Osteoblast (primary cell): ENCODE measurements around the gene CST9. TPM values are rescaled to one million over a fixed set of nuclear protein-coding genes. Genes with fewer than 3 reads are reported as not detected.
"Not testable (repeated sequence)": the region's sequence is repeated elsewhere in the genome, so short reads cannot be mapped to it uniquely, and the experiment has no call there.

Source experiments
- DNase-seq: peaks from one replicate; pipeline ENCODE4 v3.0.0; 2011; ENCODE audit warnings: low spot score, mixed read lengths; ENCODE audit not compliant: insufficient read length; ENCODE audit errors: missing footprints
- H2AFZ ChIP-seq: 2 replicates; pipeline ENCODE4 v1.6.0; 2011; ENCODE audit warnings: mild to moderate bottlenecking, low read length
- H3K27ac ChIP-seq: 2 replicates; pipeline ENCODE4 v1.5.1; 2011; ENCODE audit warnings: mild to moderate bottlenecking, low read depth, low read length, moderate library complexity
- H3K27me3 ChIP-seq: 2 replicates; pipeline ENCODE4 v1.6.0; 2012; ENCODE audit warnings: mild to moderate bottlenecking, control low read depth, inconsistent platforms, low read length, moderate library complexity; ENCODE audit not compliant: insufficient read depth
- H3K36me3 ChIP-seq: 2 replicates; pipeline ENCODE4 v1.5.1; 2011; ENCODE audit warnings: mild to moderate bottlenecking, low read length, control low read depth, moderate library complexity; ENCODE audit not compliant: insufficient read depth
- H3K4me1 ChIP-seq: 2 replicates; pipeline ENCODE4 v1.5.1; 2011; ENCODE audit warnings: mild to moderate bottlenecking, low read length, control low read depth, moderate library complexity; ENCODE audit not compliant: insufficient read depth
- H3K4me2 ChIP-seq: 2 replicates; pipeline ENCODE4 v1.6.0; 2011; ENCODE audit warnings: mild to moderate bottlenecking, low read length; ENCODE audit not compliant: insufficient read depth
- H3K4me3 ChIP-seq: fragments of 200-600 bp; sonication (generic); 3 replicates; pipeline ENCODE4 v1.5.1; 2012; ENCODE audit warnings: mild to moderate bottlenecking, low read length, inconsistent platforms; ENCODE audit not compliant: insufficient read depth
- H3K79me2 ChIP-seq: 2 replicates; pipeline ENCODE4 v1.6.0; 2012; ENCODE audit warnings: mild to moderate bottlenecking, low read length, control low read depth, inconsistent platforms; ENCODE audit not compliant: insufficient read depth
- H3K9me3 ChIP-seq: 2 replicates; pipeline ENCODE4 v1.5.1; 2011; ENCODE audit warnings: low read depth, low read length, control low read depth
- H4K20me1 ChIP-seq: 2 replicates; pipeline ENCODE4 v1.6.0; 2012; ENCODE audit warnings: mild to moderate bottlenecking, low read length, control low read depth; ENCODE audit not compliant: insufficient read depth
- CTCF ChIP-seq: IDR thresholded peaks from 2 replicates; pipeline ENCODE4 v1.5.1; 2011; ENCODE audit warnings: mild to moderate bottlenecking, low read depth, low read length, moderate library complexity; ENCODE audit errors: extremely low read depth
- total RNA-seq: library from RNA; depleted of rRNA; stranded (reverse); fragments of >200 nt; gene quantifications from 2 replicates; pipeline ENCODE4 v1.2.3, GENCODE V29; 2012

CST9 gene
- total RNA-seq, 1 donor: not detected

DNA sequence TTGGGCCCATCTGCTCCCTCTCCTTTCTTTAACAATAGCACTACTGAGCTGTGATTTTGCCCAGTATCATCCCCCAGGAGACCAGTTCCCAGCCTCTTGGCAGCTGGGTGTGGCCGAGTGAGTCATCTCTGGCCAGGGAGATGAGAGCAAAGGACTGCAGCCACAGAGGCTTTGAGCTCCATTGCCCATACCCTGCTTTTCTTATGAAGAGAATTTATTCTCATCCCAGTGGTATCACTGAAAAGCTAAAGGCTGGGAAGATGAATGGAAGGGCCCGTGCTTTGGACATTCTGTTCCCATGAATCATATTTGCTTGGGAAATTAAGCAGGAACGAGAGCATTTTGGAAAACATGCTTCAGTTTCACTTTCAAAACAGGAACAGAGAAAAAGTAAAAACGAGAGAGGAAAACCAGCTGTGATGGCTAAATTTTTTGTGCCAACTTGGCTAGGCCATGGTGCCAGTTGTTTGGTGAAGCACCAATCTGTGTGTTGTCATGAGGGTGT is 17.2 kb upstream of the CST9 start:
- H3K27me3 ChIP-seq: no peaks in the 10 kb centered on the region
- no peaks in the 10 kb centered on the region for H3K79me2 ChIP-seq
- peak overlapping the region; percentile 86 for H3K4me2 ChIP-seq
- H4K20me1 ChIP-seq: no peaks in the 10 kb centered on the region
- peak overlapping the region; percentile 89 for H3K27ac ChIP-seq
- peak; percentile 94 for DNase-seq
- peak overlapping the region; percentile 86 for H2AFZ ChIP-seq
- no peaks in the 10 kb centered on the region for H3K9me3 ChIP-seq
- H3K4me1 ChIP-seq: peaks cover 10% of the 10 kb centered on the region
- peak overlapping the region; percentile 71 for H3K4me3 ChIP-seq
- H3K36me3 ChIP-seq: no peaks in the 10 kb centered on the region
- TF ChIP-seq CTCF: no peak

DNA sequence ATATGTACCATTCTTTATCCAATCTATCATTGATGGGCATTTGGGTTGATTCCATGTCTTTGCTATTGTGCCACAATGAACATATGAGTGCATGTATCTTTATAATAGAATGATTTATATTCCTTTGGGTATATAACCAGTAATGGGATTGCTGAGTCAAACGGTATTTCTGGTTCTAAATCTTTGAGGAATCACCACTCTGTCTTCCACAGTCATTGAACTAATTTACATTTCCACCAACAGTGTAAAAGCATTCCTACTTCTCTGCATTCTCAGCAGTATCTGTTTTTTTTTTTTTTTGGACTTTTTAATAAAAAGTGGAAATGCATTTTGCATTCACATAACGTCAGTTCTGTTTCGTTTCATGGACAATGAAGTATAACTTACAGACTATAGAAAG is 16.7 kb upstream of the CST9 start:
- H3K27me3 ChIP-seq, H4K20me1 ChIP-seq, DNase-seq, H2AFZ ChIP-seq, H3K79me2 ChIP-seq, H3K36me3 ChIP-seq, H3K9me3 ChIP-seq: not testable (repeated sequence)
- H3K4me2 ChIP-seq: peak overlapping the region; percentile 86
- H3K4me3 ChIP-seq: peak overlapping the region; percentile 71
- H3K27ac ChIP-seq: peak overlapping the region; percentile 89
- H3K4me1 ChIP-seq: peaks cover 10% of the 10 kb centered on the region

- not testable (repeated sequence) for H3K27ac ChIP-seq, H3K9me3 ChIP-seq, H3K79me2 ChIP-seq, H2AFZ ChIP-seq, H3K27me3 ChIP-seq, H3K4me3 ChIP-seq, H3K36me3 ChIP-seq, H4K20me1 ChIP-seq, DNase-seq, H3K4me2 ChIP-seq
- H3K4me1 ChIP-seq: peaks cover 10% of the 10 kb centered on the region
Observed at GRCh38 chr20:23620670-23621386, 15.1 kb upstream of the CST9 start.

GRCh38 chr20:23614163-23614562 is 8.4 kb upstream of the CST9 start:
- Histone ChIP-seq H3K27me3 (no peaks in the 10 kb centered on the region), H3K4me1 (no peaks in the 10 kb centered on the region), H3K79me2 (no peaks in the 10 kb centered on the region), H3K27ac (no peak overlapping the region), H3K9me3 (no peaks in the 10 kb centered on the region), H3K4me2 (no peak overlapping the region), H4K20me1 (no peaks in the 10 kb centered on the region), H3K36me3 (no peaks in the 10 kb centered on the region), H2AFZ (no peak overlapping the region), H3K4me3 (no peak overlapping the region)
- no peak for TF ChIP-seq CTCF
- DNase-seq: no peak

DNA sequence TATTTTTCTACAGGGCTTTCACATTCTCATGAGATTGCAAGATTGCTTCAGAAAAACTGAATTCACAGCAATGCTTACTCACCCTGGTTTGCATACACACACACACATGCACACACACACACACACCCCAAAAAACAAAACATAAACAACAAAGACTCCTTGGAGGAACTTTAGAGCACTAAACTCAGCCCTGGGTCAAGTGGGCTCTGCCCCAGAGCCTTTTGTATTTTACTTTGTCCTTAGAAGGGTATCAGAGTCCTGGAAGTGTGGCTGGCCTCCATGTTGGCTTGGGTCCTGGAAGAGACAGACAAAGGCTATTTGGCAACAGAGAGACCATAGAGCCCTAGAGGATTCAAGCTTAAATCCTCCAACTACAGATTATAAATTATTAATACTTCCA is 8.0 kb upstream of the CST9 start:
- H3K79me2 ChIP-seq: no peaks in the 10 kb centered on the region
- no peak for TF ChIP-seq CTCF
- no peak overlapping the region for H3K4me3 ChIP-seq
- DNase-seq: no peak
- no peak overlapping the region for H3K27ac ChIP-seq
- H4K20me1 ChIP-seq: no peaks in the 10 kb centered on the region
- H3K9me3 ChIP-seq: no peaks in the 10 kb centered on the region
- H3K27me3 ChIP-seq: no peaks in the 10 kb centered on the region
- H3K36me3 ChIP-seq: no peaks in the 10 kb centered on the region
- no peaks in the 10 kb centered on the region for H3K4me1 ChIP-seq
- no peak overlapping the region for H2AFZ ChIP-seq
- H3K4me2 ChIP-seq: no peak overlapping the region
